ENCODE data around the gene PYROXD2. TPM values are rescaled to one million over a fixed set of nuclear protein-coding genes. Genes with fewer than 3 reads are reported as not detected.

PYROXD2 gene
- total and polyA plus RNA-seq, 2 of the 8 experiments (the other 6 are each of a cell fraction or from before 2014, with no cell fraction given): 3.2 to 5.4 TPM

DNA sequence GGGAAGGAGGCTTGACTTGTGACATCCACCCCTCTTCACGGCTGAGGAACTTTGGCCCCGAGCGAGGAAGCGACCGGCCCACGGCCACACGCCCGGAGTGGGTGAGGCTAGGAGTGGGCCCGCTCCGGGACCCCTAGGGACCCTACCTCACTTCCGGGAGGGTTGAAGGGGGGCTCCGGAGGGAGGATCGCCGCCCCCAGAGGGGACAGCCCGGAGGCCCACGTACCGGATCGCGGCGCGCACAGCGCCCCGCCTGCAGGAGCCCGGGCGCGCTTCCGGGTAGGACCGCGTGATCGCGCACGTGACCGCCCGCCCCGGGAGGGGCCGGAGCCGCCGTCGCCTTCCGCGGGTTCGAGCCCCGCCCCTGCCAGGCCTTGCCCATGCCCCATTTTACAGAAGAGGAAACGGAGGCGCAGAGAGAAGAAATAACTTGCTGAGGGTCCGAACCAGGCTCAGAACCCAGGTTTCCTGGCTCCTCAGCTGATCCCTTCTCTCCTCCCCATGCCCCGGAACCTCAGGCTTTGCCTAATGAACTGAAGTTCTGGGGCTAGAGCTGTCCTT lies 31.8 kb upstream of the PYROXD2 start, which contains the start of gene HPS1 (continued):
- TF ChIP-seq, protein P1, sequence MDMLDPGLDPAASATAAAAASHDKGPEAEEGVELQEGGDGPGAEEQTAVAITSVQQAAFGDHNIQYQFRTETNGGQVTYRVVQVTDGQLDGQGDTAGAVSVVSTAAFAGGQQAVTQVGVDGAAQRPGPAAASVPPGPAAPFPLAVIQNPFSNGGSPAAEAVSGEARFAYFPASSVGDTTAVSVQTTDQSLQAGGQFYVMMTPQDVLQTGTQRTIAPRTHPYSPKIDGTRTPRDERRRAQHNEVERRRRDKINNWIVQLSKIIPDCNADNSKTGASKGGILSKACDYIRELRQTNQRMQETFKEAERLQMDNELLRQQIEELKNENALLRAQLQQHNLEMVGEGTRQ (IDR thresholded peaks at IDR 0.05; ENCODE audit: low read length): peak; percentile 99
- TF ChIP-seq, protein P2, sequence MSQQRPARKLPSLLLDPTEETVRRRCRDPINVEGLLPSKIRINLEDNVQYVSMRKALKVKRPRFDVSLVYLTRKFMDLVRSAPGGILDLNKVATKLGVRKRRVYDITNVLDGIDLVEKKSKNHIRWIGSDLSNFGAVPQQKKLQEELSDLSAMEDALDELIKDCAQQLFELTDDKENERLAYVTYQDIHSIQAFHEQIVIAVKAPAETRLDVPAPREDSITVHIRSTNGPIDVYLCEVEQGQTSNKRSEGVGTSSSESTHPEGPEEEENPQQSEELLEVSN (IDR thresholded peaks at IDR 0.05): peak; percentile 45
- TF ChIP-seq ASH2L (IDR thresholded peaks at IDR 0.05; ENCODE audit: low read length) (peak; percentile 93), TBP (IDR thresholded peaks at IDR 0.05; ENCODE audit: low read depth, low read length) (no peak), CREB1 (IDR thresholded peaks at IDR 0.05) (peak; percentile 48; the same call in 1 of the 2 replicates), KDM5A (IDR thresholded peaks at IDR 0.05; ENCODE audit: low read length) (0 out of 2 replicates have a peak, but pooled peaks have one; percentile 16), POLR2AphosphoS5 (IDR thresholded peaks at IDR 0.05; ENCODE audit: low read depth, low read length) (no peak), YY1 (IDR thresholded peaks at IDR 0.05; ENCODE audit: low read depth, low read length) (0 out of 2 replicates have a peak, but pooled peaks have one; percentile 10), KDM1A (IDR thresholded peaks at IDR 0.05; ENCODE audit: borderline replicate concordance, low read length) (peak; percentile 94), SP4 (IDR thresholded peaks at IDR 0.05; ENCODE audit: low read length) (peak; percentile 68; the same call in 1 of the 2 replicates), SP1 (IDR thresholded peaks at IDR 0.05; ENCODE audit: low read depth, low read length) (no peak), TEAD4 (IDR thresholded peaks at IDR 0.05; ENCODE audit: low read depth, low read length) (no peak), GTF2F1 (IDR thresholded peaks at IDR 0.05; ENCODE audit: borderline replicate concordance, low read depth, low read length) (no peak), GABPA (IDR thresholded peaks at IDR 0.05; ENCODE audit: borderline replicate concordance, insufficient read depth, low read length) (no peak), TAF1 (IDR thresholded peaks at IDR 0.05; ENCODE audit: low read depth, low read length) (peak; percentile 58; the same call in 1 of the 2 replicates), NRF1 (IDR thresholded peaks at IDR 0.05; ENCODE audit: low read depth, low read length) (no peak), TCF12 (IDR thresholded peaks at IDR 0.05; ENCODE audit: low read depth, low read length) (peak; percentile 65; the same call in 1 of the 2 replicates), PHF8 (conservative IDR thresholded peaks at IDR 0.05; ENCODE audit: low read depth, low read length) (peak; percentile 94)

Data from H1 (cell line).